GM12878 (cell line): Measurements from ENCODE around the gene CCDC178. TPM values are rescaled to one million over a fixed set of nuclear protein-coding genes. Genes with fewer than 3 reads are reported as not detected.

Source experiments
- ATAC-seq: fragments of 200-7000 bp; cut with Tn5 transposase; 3 replicates; pipeline ENCODE4 v1.9.1; 2020; ENCODE audit warnings: mild to moderate bottlenecking, moderate library complexity
- BruUV-seq: library from RNA; stranded (reverse); fragments of 400-500 nt; replicated peaks from 2 replicates; lab custom pipeline; 2021; lab: Mats Ljungman, UMichigan
- CTCF ChIA-PET: fragments of 300-600 bp; sonication (Branson Sonifier 250); formaldehyde crosslinking; extraction: SDS; loops from one replicate; lab custom pipeline; 2021; ENCODE audit warnings: inconsistent platforms; lab: Yijun Ruan, JAX
- POLR2A ChIA-PET: fragments of 350-600 bp; formaldehyde crosslinking; extraction: SDS; loops from one replicate; lab custom pipeline; 2021; ENCODE audit warnings: inconsistent platforms; lab: Charles Lee
- RAD21 ChIA-PET: fragments of 300-600 bp; sonication (Branson Sonifier 250); formaldehyde crosslinking; loops from one replicate; lab custom pipeline; 2023; ENCODE audit warnings: antibody characterized with exemption; ENCODE audit not compliant: unreplicated experiment; lab: Charles Lee
- SMC1A ChIA-PET: fragments of 300-600 bp; sonication (Branson Sonifier 250); formaldehyde crosslinking; loops from one replicate; lab custom pipeline; 2023; ENCODE audit not compliant: unreplicated experiment, uncharacterized antibody; lab: Charles Lee
- DNase-seq: peaks from one replicate; pipeline ENCODE4 v3.0.0-alpha.2; 2011; ENCODE audit warnings: low read depth, low spot score
- FAIRE-seq: peaks from 3 replicates; lab custom pipeline; 2011; peaks lifted over from hg19 to GRCh38; lab: Jason Lieb, UNC
- H2AFZ ChIP-seq: 2 replicates; pipeline ENCODE4 v1.6.0; 2011; ENCODE audit warnings: low read depth, low read length, control low read depth; ENCODE audit not compliant: control insufficient read depth
- H3K27ac ChIP-seq: 2 replicates; pipeline ENCODE4 v1.5.1; 2011; ENCODE audit warnings: control low read depth; ENCODE audit not compliant: control insufficient read depth, insufficient read depth
- H3K27me3 ChIP-seq, 2 experiments: replicated peaks in 1 of 2; 2 replicates each; pipeline versions ENCODE4 v1.6.0 to v1.6.1; 2011; ENCODE audit warnings: low read length in 1 of 2; ENCODE audit not compliant: control insufficient read depth in 2 of 2, insufficient read depth in 2 of 2
- H3K36me3 ChIP-seq, 2 experiments: 2 replicates each; pipeline ENCODE4 v1.5.1; 2011; ENCODE audit warnings: low read length in 1 of 2; ENCODE audit not compliant: control insufficient read depth in 2 of 2, insufficient read depth in 2 of 2
- H3K4me1 ChIP-seq: 2 replicates; pipeline ENCODE4 v1.6.1; 2011; ENCODE audit warnings: mild to moderate bottlenecking, low read length, moderate library complexity, mixed read lengths; ENCODE audit not compliant: control insufficient read depth, insufficient read depth
- H3K4me2 ChIP-seq: 2 replicates; pipeline ENCODE4 v1.6.0; 2011; ENCODE audit warnings: control low read depth; ENCODE audit not compliant: control insufficient read depth, insufficient read depth
- H3K4me3 ChIP-seq: fragments of 200-600 bp; sonication (generic); 2 replicates; pipeline ENCODE4 v1.5.1; 2016
- H3K79me2 ChIP-seq: 2 replicates; pipeline ENCODE4 v1.6.0; 2011; ENCODE audit warnings: low read length; ENCODE audit not compliant: control insufficient read depth, insufficient read depth
- H3K9ac ChIP-seq: 2 replicates; pipeline ENCODE4 v1.8.0; 2011; ENCODE audit warnings: low read length, control low read depth, mixed read lengths; ENCODE audit not compliant: control insufficient read depth, insufficient read depth
- H3K9me3 ChIP-seq: replicated peaks from 3 replicates; pipeline ENCODE4 v1.5.1; 2011; ENCODE audit warnings: mild to moderate bottlenecking, low read length; ENCODE audit not compliant: control insufficient read depth, insufficient read depth
- H4K20me1 ChIP-seq: 2 replicates; pipeline ENCODE4 v1.6.0; 2011; ENCODE audit not compliant: control insufficient read depth, insufficient read depth
- BHLHE40 ChIP-seq, 2 experiments: fragments of 450-650 bp in 1 of 2; IDR thresholded peaks; 2 replicates each; pipeline ENCODE4 v1.6.1; 2011 to 2017; ENCODE audit warnings: low read depth in 2 of 2, borderline replicate concordance in 1 of 2, improper control_type of control experiment in 1 of 2, low read length in 1 of 2, mild to moderate bottlenecking in 1 of 2
- CBX3 ChIP-seq: fragments of 200-600 bp; sonication (generic); IDR thresholded peaks from 2 replicates; pipeline ENCODE4 v1.6.1; 2016; ENCODE audit warnings: low read depth, borderline replicate concordance
- CEBPZ ChIP-seq: fragments of 150-350 bp; IDR thresholded peaks from 2 replicates; pipeline ENCODE4 v1.6.1; 2016; ENCODE audit warnings: low read depth, low read length
- CREB1 ChIP-seq: IDR thresholded peaks from 2 replicates; pipeline ENCODE4 v1.6.1; 2012; ENCODE audit warnings: low read depth, mild to moderate bottlenecking, inconsistent platforms
- DPF2 ChIP-seq: fragments of 450-650 bp; IDR thresholded peaks from 2 replicates; pipeline ENCODE4 v1.6.1; 2017; ENCODE audit warnings: mild to moderate bottlenecking
- HDGF ChIP-seq: fragments of 450-650 bp; IDR thresholded peaks from 2 replicates; pipeline ENCODE4 v1.6.1; 2016; ENCODE audit warnings: antibody characterized with exemption
- IRF4 ChIP-seq: IDR thresholded peaks from 2 replicates; pipeline ENCODE4 v1.6.1; 2011; ENCODE audit warnings: low read depth, low read length
- KLF5 ChIP-seq: fragments of 450-650 bp; IDR thresholded peaks from 2 replicates; pipeline ENCODE4 v1.6.1; 2014; ENCODE audit warnings: mild to moderate bottlenecking; ENCODE audit not compliant: partially characterized antibody
- LARP7 ChIP-seq: fragments of 450-650 bp; IDR thresholded peaks from 2 replicates; pipeline ENCODE4 v1.6.1; 2017; ENCODE audit warnings: mild to moderate bottlenecking
- NR2C1 ChIP-seq: fragments of 450-650 bp; IDR thresholded peaks from 2 replicates; pipeline ENCODE4 v1.6.1; 2017; ENCODE audit warnings: antibody characterized with exemption, mild to moderate bottlenecking, moderate library complexity
- POLR2AphosphoS5 ChIP-seq: IDR thresholded peaks from 2 replicates; pipeline ENCODE4 v1.6.1; 2011; ENCODE audit warnings: mild to moderate bottlenecking, low read length, inconsistent platforms
- SPI1 ChIP-seq: IDR thresholded peaks from 2 replicates; pipeline ENCODE4 v1.6.1; 2011; ENCODE audit warnings: low read depth, mild to moderate bottlenecking, low read length, moderate library complexity, borderline replicate concordance; ENCODE audit not compliant: insufficient read depth
- STAT1 ChIP-seq: fragments of 450-650 bp; conservative IDR thresholded peaks from 2 replicates; pipeline ENCODE4 v1.6.1; 2014; ENCODE audit warnings: antibody characterized with exemption, mild to moderate bottlenecking
- ZBTB11 ChIP-seq: fragments of 450-650 bp; formaldehyde crosslinking; IDR thresholded peaks from 2 replicates; pipeline ENCODE4 v1.5.0; 2022; ENCODE audit warnings: mild to moderate bottlenecking, missing genetic modification characterization
- ZSCAN29 ChIP-seq: fragments of 450-650 bp; IDR thresholded peaks from 2 replicates; pipeline ENCODE4 v1.6.1; 2017; ENCODE audit warnings: mild to moderate bottlenecking, moderate library complexity
- WGBS: methylation state at CpG from one replicate; pipeline ENCODE4 v1.1.6; 2016; ENCODE audit warnings: low lambda C conversion rate; ENCODE audit not compliant: insufficient replicate concordance, insufficient coverage; ENCODE audit errors: missing lambda C conversion rate; 5-methylcytosine and 5-hydroxymethylcytosine counted together
- in situ Hi-C: fragments of 300-500 bp; cut with MboI; formaldehyde crosslinking; loops from 9 replicates; pipeline ENCODE4 v1.14.3; 2018; ENCODE audit warnings: mixed read lengths
- intact Hi-C: fragments of 100-400 bp; cut with micrococcal nuclease; formaldehyde crosslinking; loops from one replicate; pipeline ENCODE4 v1.14.2; 2022; ENCODE audit not compliant: unreplicated experiment
- polyA plus RNA-seq, 11 experiments: library from polyadenylated mRNA; depleted of rRNA in 4 of 11; unstranded in 6 of 11; stranded (reverse) in 5 of 11; fragments of >200 nt; fragmentation: Nextera tagmentation in 4 of 11; fragmentation: Illumina TruSeq in 1 of 11; extraction: Ambion mirVana in 4 of 11; extraction: Trizol in 1 of 11; gene quantifications; 1 replicate in 1 of 11; 2 replicates in 10 of 11; pipeline versions ENCODE4 v1.2.1 to v1.2.3, GENCODE V29; 2011 to 2016; ENCODE audit warnings: inconsistent platforms in 2 of 11, missing spikeins in 2 of 11, low read depth in 1 of 11
- total RNA-seq, 4 experiments: library from RNA; depleted of rRNA in 3 of 4; stranded (reverse); fragments of >200 nt in 3 of 4; fragmentation: Illumina TruSeq in 1 of 4; extraction: Trizol in 1 of 4; gene quantifications; 2 replicates each; pipeline versions ENCODE4 v1.2.1 to v1.2.3, GENCODE V29; 2013 to 2021
- TF ChIP-seq, protein P1 (sequence below): fragments of 450-650 bp; IDR thresholded peaks from 2 replicates; pipeline ENCODE4 v1.6.1; 2018; ENCODE audit warnings: mild to moderate bottlenecking, low read depth, moderate library complexity; ENCODE audit not compliant: partially characterized antibody

CCDC178 gene
- total and polyA plus RNA-seq, 10 of the 15 experiments (the other 5 are each of a cell fraction or from before 2014, with no cell fraction given): 0.04 TPM; not detected in 9

DNA sequence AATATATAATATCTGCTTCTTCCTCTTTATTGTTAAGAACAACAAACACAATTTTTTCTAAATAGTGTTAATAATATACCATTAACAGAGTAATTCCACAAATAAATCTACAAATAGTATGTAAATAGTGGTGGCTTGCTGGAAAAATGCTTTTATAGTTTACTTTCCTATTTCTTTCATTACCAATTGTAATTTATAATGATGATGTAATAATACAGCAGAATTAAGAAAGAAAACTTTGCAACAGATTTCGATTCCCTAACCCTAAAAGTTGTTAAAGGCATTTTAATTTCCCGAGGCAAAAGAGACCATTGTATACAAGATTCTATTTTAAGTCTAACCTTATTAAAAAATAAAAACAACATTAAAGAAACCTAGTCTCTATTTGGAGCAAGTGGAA, 307.9 kb downstream of the CCDC178 start:
- intact Hi-C loops (no loop called here), in situ Hi-C loops (no loop called here)
- Histone ChIP-seq H4K20me1 (no peaks in the 10 kb centered on the region), H3K27me3 (no peaks in the 10 kb centered on the region), H3K36me3 (no peaks in the 10 kb centered on the region), H3K9me3 (no peaks in the 10 kb centered on the region), H3K27ac (no peak overlapping the region), H3K4me2 (no peak overlapping the region), H3K4me1 (no peaks in the 10 kb centered on the region), H3K4me3 (no peak overlapping the region), H3K9ac (no peak overlapping the region), H2AFZ (no peak overlapping the region), H3K79me2 (no peaks in the 10 kb centered on the region)
- DNase-seq (no peak), FAIRE-seq (no peak), ATAC-seq (no peak)
- RAD21 ChIA-PET: no interaction called here
- CTCF ChIA-PET: no interaction called here
- SMC1A ChIA-PET: no interaction called here
- WGBS: 0% methylated on average over 2 of the region's 2 CpGs
- no TSS peak for BruUV-seq
- POLR2A ChIA-PET: no interaction called here
- TF ChIP-seq DPF2 (no peak), KLF5 (no peak), IRF4 (no peak), ZBTB11 (CRISPR knock-in tag) (no peak), STAT1 (no peak), CREB1 (no peak), POLR2AphosphoS5 (no peak), ZSCAN29 (no peak), CBX3 (no peak), LARP7 (no peak), BHLHE40 (IDR thresholded peaks at IDR 0.05; ENCODE audit: borderline replicate concordance in 1 of 2, low read depth in 2 of 2, low read length in 1 of 2) (no peak), CEBPZ (no peak), HDGF (no peak), NR2C1 (no peak), SPI1 (no peak)
- TF ChIP-seq, protein P1, sequence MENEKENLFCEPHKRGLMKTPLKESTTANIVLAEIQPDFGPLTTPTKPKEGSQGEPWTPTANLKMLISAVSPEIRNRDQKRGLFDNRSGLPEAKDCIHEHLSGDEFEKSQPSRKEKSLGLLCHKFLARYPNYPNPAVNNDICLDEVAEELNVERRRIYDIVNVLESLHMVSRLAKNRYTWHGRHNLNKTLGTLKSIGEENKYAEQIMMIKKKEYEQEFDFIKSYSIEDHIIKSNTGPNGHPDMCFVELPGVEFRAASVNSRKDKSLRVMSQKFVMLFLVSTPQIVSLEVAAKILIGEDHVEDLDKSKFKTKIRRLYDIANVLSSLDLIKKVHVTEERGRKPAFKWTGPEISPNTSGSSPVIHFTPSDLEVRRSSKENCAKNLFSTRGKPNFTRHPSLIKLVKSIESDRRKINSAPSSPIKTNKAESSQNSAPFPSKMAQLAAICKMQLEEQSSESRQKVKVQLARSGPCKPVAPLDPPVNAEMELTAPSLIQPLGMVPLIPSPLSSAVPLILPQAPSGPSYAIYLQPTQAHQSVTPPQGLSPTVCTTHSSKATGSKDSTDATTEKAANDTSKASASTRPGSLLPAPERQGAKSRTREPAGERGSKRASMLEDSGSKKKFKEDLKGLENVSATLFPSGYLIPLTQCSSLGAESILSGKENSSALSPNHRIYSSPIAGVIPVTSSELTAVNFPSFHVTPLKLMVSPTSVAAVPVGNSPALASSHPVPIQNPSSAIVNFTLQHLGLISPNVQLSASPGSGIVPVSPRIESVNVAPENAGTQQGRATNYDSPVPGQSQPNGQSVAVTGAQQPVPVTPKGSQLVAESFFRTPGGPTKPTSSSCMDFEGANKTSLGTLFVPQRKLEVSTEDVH: no peak
